Upper lobe of left lung (tissue), 6 donors: ENCODE measurements around the gene SLC16A8. TPM values are rescaled to one million over a fixed set of nuclear protein-coding genes. Genes with fewer than 3 reads are reported as not detected.

Experiments
- ATAC-seq, 2 donors: fragments of 200-7000 bp; cut with Tn5 transposase; one replicate each; pipeline ENCODE4 v1.9.1; 2022; ENCODE audit warnings: mild to moderate bottlenecking in 2 of 2, moderate library complexity in 2 of 2; ENCODE audit not compliant: low FRiP score in 2 of 2
- DNase-seq, 2 donors: peaks; one replicate each; pipeline ENCODE4 v3.0.0-alpha.2; 2019 to 2020
- H3K27ac ChIP-seq, 4 donors: fragments of 200-600 bp; sonication (generic); one replicate each; pipeline ENCODE4 v1.5.1; 2016 to 2019
- H3K27me3 ChIP-seq, 4 donors: fragments of 200-600 bp; sonication (generic); one replicate each; pipeline ENCODE4 v1.5.1; 2017 to 2019
- H3K36me3 ChIP-seq, 4 donors: fragments of 200-600 bp; sonication (generic); one replicate each; pipeline ENCODE4 v1.5.1; 2016 to 2019
- H3K4me1 ChIP-seq, 4 donors: fragments of 200-600 bp; sonication (generic); one replicate each; pipeline ENCODE4 v1.5.1; 2018 to 2019
- H3K4me3 ChIP-seq, 4 donors: fragments of 200-600 bp; sonication (generic); one replicate each; pipeline ENCODE4 v1.5.1; 2017 to 2019; ENCODE audit warnings: mild to moderate bottlenecking in 2 of 4, moderate library complexity in 1 of 4
- H3K9me3 ChIP-seq, 4 donors: fragments of 200-600 bp; sonication (generic); one replicate each; pipeline ENCODE4 v1.5.1; 2018 to 2019
- CTCF ChIP-seq, 6 experiments: fragments of 450-650 bp in 4 of 6; fragments of 200-600 bp in 2 of 6; sonication (generic) in 2 of 6; IDR thresholded peaks; one replicate each; pipeline ENCODE4 v1.5.1; 2016 to 2019; ENCODE audit warnings: antibody characterized with exemption in 6 of 6
- EP300 ChIP-seq, 4 donors: sonication (generic); formaldehyde crosslinking; IDR thresholded peaks; one replicate each; pipeline ENCODE4 v1.5.1; 2017; ENCODE audit warnings: antibody characterized with exemption in 4 of 4, control low read depth in 2 of 4
- POLR2A ChIP-seq, 4 donors: fragments of 450-650 bp; IDR thresholded peaks; one replicate each; pipeline ENCODE4 v1.5.1; 2016 to 2017; ENCODE audit warnings: antibody characterized with exemption in 4 of 4, mild to moderate bottlenecking in 2 of 4
- POLR2AphosphoS5 ChIP-seq, 2 donors: sonication (generic); formaldehyde crosslinking; IDR thresholded peaks; one replicate each; pipeline ENCODE4 v1.5.1; 2017; ENCODE audit warnings: antibody characterized with exemption in 2 of 2
- WGBS, 2 donors: methylation state at CpG; one replicate each; pipeline ENCODE4 v1.1.5; 2017 to 2018; 5-methylcytosine and 5-hydroxymethylcytosine counted together
- total RNA-seq, 6 donors: library from RNA; depleted of rRNA in 4 of 6; stranded (reverse); fragments of >200 nt in 4 of 6; gene quantifications; one replicate each; pipeline versions ENCODE4 v1.1.0 to v1.2.1, GENCODE V29; 2016 to 2021
- donor health status: DM: no; HTN: no; CAD: no; lungs with moderate emphysema.
- donor health status: DM: no; HTN: yes; CAD: no; lungs with severe emphysema.

The SLC16A8 gene
- total RNA-seq, 6 donors from 2014 or later: 0.26 to 6.3 (median 0.73) TPM; not detected in 2

- Histone ChIP-seq H3K4me1 (no peaks in the 10 kb centered on the region), H3K4me3 (no peak overlapping the region), H3K36me3 (peaks cover 0 to 22% (median 9%) of the 10 kb centered on the region in 4 donors), H3K9me3 (no peaks in the 10 kb centered on the region), H3K27me3 (no peaks in the 10 kb centered on the region), H3K27ac (no peak overlapping the region)
- ATAC-seq (no peak), DNase-seq (peak in 1 of 2 donors; percentile 50)
- TF ChIP-seq POLR2A (IDR thresholded peaks at IDR 0.05) (no peak), CTCF (IDR thresholded peaks at IDR 0.05) (no peak), EP300 (IDR thresholded peaks at IDR 0.05) (no peak), POLR2AphosphoS5 (IDR thresholded peaks at IDR 0.05) (no peak)
- 95 to 97% methylated on average over 19 to 23 of the region's 23 CpGs for WGBS, 2 donors
Observed at GRCh38 chr22:38126928-38127668, 43.1 kb upstream of the SLC16A8 start.

- DNase-seq (no peak), ATAC-seq (no peak)
- Histone ChIP-seq H3K27me3 (no peaks in the 10 kb centered on the region), H3K27ac (no peak overlapping the region), H3K9me3 (no peaks in the 10 kb centered on the region), H3K4me3 (no peak overlapping the region), H3K4me1 (no peaks in the 10 kb centered on the region), H3K36me3 (peaks cover 0 to 17% (median 8%) of the 10 kb centered on the region in 4 donors)
- TF ChIP-seq EP300 (IDR thresholded peaks at IDR 0.05) (no peak), POLR2A (IDR thresholded peaks at IDR 0.05) (no peak), POLR2AphosphoS5 (IDR thresholded peaks at IDR 0.05) (no peak), CTCF (IDR thresholded peaks at IDR 0.05) (no peak)
- WGBS, 2 donors: 90% methylated on average over 11 of the region's 11 CpGs
Observed at GRCh38 chr22:38125751-38126201, 41.8 kb upstream of the SLC16A8 start.

- Histone ChIP-seq H3K27me3 (no peaks in the 10 kb centered on the region), H3K4me3 (no peak overlapping the region), H3K9me3 (no peaks in the 10 kb centered on the region), H3K4me1 (no peaks in the 10 kb centered on the region), H3K36me3 (peaks cover 0 to 17% (median 8%) of the 10 kb centered on the region in 4 donors), H3K27ac (no peak overlapping the region)
- TF ChIP-seq POLR2AphosphoS5 (IDR thresholded peaks at IDR 0.05) (no peak), CTCF (IDR thresholded peaks at IDR 0.05) (no peak), EP300 (IDR thresholded peaks at IDR 0.05) (no peak), POLR2A (IDR thresholded peaks at IDR 0.05) (no peak)
- no peak for ATAC-seq
- peak in 1 of 2 donors; percentile 54 for DNase-seq
- WGBS, 2 donors: 94 to 95% methylated on average over 13 to 14 of the region's 14 CpGs
Observed at GRCh38 chr22:38125038-38125610, 41.1 kb upstream of the SLC16A8 start.

GRCh38 chr22:38124236-38124974 lies 40.4 kb upstream of the SLC16A8 start:
- Histone ChIP-seq H3K27ac (no peak overlapping the region), H3K36me3 (peaks cover 0 to 17% (median 8%) of the 10 kb centered on the region in 4 donors), H3K9me3 (no peaks in the 10 kb centered on the region), H3K4me3 (no peak overlapping the region), H3K4me1 (no peaks in the 10 kb centered on the region), H3K27me3 (no peaks in the 10 kb centered on the region)
- TF ChIP-seq EP300 (IDR thresholded peaks at IDR 0.05) (no peak), CTCF (IDR thresholded peaks at IDR 0.05) (no peak), POLR2A (IDR thresholded peaks at IDR 0.05) (no peak), POLR2AphosphoS5 (IDR thresholded peaks at IDR 0.05) (no peak)
- ATAC-seq: no peak
- WGBS, 2 donors: 87 to 92% methylated on average over 19 to 21 of the region's 21 CpGs
- peak in 1 of 2 donors; percentile 36 for DNase-seq
